GM18861 (cell line): ENCODE data around the gene HDC.

ENCODE experiments used
- ATAC-seq: cut with Tn5 transposase; IDR thresholded peaks from one replicate; pipeline ENCODE4 v1.9.1; 2021; ENCODE audit not compliant: unreplicated experiment

Gene HDC

GRCh38 chr15:50227076-50227475, 38.5 kb downstream of the HDC start:
- no peak for ATAC-seq

- ATAC-seq: no peak
Observed at GRCh38 chr15:50225938-50226337, 39.6 kb downstream of the HDC start.

- ATAC-seq: no peak
Observed at GRCh38 chr15:50225057-50225456, 40.5 kb downstream of the HDC start.

- no peak for ATAC-seq
Observed at GRCh38 chr15:50224606-50225005, 40.9 kb downstream of the HDC start.

DNA sequence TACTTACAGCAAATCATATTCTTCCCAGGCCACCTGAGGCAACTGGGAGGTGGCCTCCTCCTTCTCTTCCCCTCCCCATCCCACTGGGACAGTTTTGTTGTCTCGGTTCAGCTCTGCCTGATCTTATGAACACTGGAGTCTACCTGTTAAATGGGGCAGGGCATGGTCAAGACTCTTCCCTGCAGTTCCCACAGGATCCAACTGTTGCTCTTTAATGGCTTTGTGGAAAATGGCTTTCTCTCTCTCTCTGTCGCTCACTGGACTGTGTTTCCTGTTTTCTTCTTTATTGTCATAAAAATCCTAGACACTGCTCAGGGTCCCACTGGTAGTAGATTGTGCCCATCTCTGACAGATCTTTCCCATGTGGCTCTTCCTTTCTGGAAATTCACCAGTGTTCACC, 43.3 kb downstream of the HDC start:
- ATAC-seq: no peak

DNA sequence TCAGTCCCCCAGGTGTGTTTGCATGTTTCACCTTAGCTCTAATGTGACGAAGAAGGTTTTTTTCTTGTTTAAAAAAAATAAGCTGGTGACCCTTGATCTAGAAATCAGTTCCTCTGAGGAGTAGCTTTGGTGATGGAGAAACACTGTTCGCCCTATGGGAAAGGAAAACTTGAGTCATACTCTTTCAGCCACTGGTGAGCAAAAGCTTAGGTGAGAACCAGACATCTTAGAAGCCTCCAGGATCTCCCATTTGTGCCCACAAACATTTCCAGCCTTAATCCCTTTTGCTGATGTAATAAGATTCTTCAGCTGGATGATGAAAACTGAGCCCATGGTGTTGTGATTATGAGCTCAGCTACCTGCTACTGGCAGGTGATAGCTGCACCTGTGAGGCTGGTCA, 45.7 kb downstream of the HDC start:
- ATAC-seq: no peak

DNA sequence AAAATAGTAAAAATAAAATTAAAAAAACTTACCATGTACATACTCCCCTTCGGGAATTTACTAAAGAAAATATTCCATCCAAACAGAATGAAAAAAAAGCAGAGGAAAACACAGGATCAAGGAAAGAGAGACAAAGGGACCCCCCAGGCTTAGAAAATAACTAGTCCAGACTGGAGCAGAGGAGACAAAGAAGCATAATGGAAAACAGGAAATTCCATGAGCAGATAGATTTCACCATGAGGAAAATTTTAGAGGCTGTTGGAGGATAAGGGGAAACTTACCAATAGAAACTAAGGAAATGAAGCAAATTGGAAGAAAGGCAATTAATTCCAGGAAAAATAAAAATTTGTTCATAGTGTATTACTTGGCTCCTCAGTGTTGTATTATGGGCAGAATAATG, 46.8 kb downstream of the HDC start:
- no peak for ATAC-seq

DNA sequence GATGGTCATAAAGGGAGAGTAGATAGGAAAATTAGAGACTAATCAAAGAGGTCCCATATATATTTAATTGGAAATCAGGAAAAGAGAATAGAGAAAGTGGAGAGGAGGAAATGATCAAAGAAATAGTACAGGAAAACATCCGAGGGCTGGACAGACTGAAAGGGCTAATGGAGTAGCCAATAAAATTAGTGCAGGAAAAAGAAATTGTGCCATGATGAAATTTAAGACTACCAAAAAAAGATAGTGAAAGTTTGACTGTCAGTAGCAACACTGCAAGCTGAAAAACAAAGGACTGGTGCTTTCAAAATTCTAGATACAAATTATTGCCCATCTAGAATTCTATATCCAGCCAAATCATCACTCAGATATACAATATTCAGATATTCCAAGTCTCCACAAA, 47.2 kb downstream of the HDC start:
- no peak for ATAC-seq

DNA sequence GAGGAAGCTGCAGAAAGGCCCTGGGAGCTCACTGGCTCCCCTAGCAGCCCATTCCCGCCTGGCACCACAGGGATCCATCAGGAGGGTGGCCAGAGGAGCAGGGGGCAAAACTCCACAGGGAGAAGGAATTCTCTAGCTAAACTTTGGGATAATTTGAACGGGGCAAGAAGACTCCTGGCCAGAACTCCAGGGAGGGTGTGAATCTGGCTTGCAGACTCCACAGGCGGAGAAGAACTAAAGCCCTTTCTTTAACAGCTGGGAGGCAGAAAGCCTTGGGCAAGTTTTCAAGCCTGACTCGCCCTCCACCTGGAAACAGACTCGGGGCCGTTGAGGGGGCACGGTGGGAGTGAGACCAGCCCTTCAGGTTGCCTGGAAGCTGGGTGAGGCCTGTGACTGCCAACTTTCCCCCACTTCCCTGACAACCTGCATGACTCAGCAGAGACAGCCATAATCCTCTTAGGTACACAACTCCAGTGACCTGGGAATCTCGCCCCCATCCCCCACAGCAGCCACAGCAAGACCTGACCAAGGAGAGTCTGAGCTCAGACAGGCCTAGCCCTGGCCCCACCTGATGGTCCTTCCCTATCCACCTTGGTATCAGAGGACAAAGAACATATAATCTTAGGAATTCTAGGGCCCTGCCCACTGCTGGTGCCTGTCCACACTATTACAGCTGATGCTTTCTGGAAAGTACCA, 54.9 kb downstream of the HDC start:
- ATAC-seq: no peak

DNA sequence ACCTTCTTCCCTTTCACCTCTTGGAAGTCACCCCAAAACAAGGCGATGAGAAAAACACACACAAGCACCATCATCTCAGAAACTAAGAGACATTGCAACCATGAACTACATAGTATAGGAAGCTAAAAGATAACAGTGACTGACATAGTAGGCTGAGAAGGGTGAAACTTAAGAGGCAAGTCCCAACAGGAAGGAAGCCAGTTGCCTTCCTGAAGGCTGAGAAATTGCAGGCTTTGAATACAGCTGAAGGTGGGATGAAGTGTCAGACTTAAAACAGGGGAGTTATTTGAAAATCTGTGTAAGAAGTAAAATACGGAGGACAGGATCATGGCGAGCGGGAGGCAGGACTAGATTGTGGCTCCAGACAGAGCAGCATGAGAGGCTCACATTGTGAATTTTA, 55.7 kb downstream of the HDC start:
- ATAC-seq: no peak

DNA sequence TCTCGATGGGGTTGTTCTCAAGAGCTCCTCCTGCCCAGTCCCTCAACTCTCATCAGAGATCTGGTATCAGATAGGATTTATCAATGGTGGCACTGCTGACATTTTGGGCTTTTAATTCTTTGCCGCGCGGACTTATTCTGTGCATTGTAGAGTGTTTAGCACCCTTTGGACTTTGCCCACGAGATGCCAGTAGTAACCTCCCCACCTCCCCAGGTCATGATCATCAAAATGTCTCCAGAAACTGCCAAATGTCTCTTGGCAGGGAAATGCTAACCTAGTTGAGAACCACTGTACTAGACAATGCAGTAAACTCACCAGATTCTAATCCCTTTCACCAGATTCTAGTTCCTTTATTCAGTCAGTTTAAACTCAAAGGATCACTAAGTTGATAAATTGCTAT, 59.5 kb downstream of the HDC start:
- no peak for ATAC-seq

DNA sequence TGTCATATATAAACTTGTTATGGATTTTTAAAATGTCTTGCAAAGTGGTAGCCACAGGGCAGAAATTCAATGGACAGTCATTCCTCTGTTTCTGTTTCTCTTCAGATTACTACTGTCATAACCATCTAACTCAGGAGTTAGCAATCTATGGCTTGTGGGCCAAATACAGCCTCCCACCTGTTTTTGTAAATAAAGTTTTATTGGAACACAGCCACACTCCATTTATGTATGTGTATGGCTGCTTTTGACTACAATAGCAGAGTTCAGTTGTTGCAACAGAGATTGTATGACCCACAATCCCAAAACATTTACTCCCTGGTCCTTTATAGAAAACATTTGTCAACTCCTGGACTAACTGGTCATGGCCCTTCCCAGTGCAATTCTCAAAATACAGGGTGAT, 63.5 kb downstream of the HDC start:
- ATAC-seq: no peak

GRCh38 chr15:50192926-50193620, 72.5 kb downstream of the HDC start:
- no peak for ATAC-seq

GRCh38 chr15:50192164-50192563, 73.4 kb downstream of the HDC start:
- no peak for ATAC-seq
